Progenitor cell of endocrine pancreas (in vitro differentiated cells): ENCODE measurements around the gene CHPT1. TPM values are rescaled to one million over a fixed set of nuclear protein-coding genes. Genes with fewer than 3 reads are reported as not detected.

Source experiments
- DNase-seq: peaks from one replicate; pipeline ENCODE4 v3.0.0; 2021; ENCODE audit warnings: low spot score; ENCODE audit not compliant: unreplicated experiment
- H3K27ac Mint-ChIP-seq: 2 replicates; pipeline ENCODE4 v1.8.0; 2021; ENCODE audit warnings: mild to moderate bottlenecking, moderate library complexity, mixed read lengths
- H3K27me3 Mint-ChIP-seq: 2 replicates; pipeline ENCODE4 v1.8.0; 2021; ENCODE audit warnings: mixed read lengths
- H3K36me3 Mint-ChIP-seq: 2 replicates; pipeline ENCODE4 v1.8.0; 2022; ENCODE audit warnings: mixed read lengths; ENCODE audit not compliant: insufficient read depth
- H3K4me1 Mint-ChIP-seq: 2 replicates; pipeline ENCODE4 v1.8.0; 2021; ENCODE audit warnings: low read depth, mixed read lengths
- H3K4me3 Mint-ChIP-seq: 2 replicates; pipeline ENCODE4 v1.8.0; 2021; ENCODE audit warnings: low read depth, mild to moderate bottlenecking, moderate library complexity, mixed read lengths
- H3K9me3 Mint-ChIP-seq: 2 replicates; pipeline ENCODE4 v1.8.0; 2021; ENCODE audit warnings: low read depth, mixed read lengths
- CTCF ChIP-seq: fragments of 200-600 bp; sonication (generic); IDR thresholded peaks from one replicate; pipeline ENCODE4 v1.5.0; 2021; ENCODE audit warnings: antibody characterized with exemption, mild to moderate bottlenecking; ENCODE audit not compliant: unreplicated experiment
- total RNA-seq: library from RNA; stranded (reverse); gene quantifications from 2 replicates; pipeline ENCODE4 v1.2.1, GENCODE V29; 2021

The CHPT1 gene
- total RNA-seq, 1 donor from 2014 or later: 15.2 TPM

- Mint-ChIP-seq H3K27me3 (peaks cover 10% of the 10 kb centered on the region), H3K4me1 (no peaks in the 10 kb centered on the region), H3K36me3 (no peaks in the 10 kb centered on the region), H3K27ac (no peak overlapping the region), H3K9me3 (no peaks in the 10 kb centered on the region), H3K4me3 (no peak overlapping the region)
- no peak for DNase-seq
- TF ChIP-seq CTCF: no peak
Observed at GRCh38 chr12:101685092-101685491, 12.3 kb upstream of the CHPT1 start.

GRCh38 chr12:101686176-101686575 lies 11.3 kb upstream of the CHPT1 start:
- Mint-ChIP-seq H3K27me3 (peaks cover 6% of the 10 kb centered on the region), H3K36me3 (no peaks in the 10 kb centered on the region)

GRCh38 chr12:101690544-101691098 lies 6.8 kb upstream of the CHPT1 start:
- Mint-ChIP-seq H3K4me1 (peaks cover 8% of the 10 kb centered on the region), H3K36me3 (no peaks in the 10 kb centered on the region), H3K27me3 (peaks cover 10% of the 10 kb centered on the region), H3K4me3 (no peak overlapping the region), H3K9me3 (no peaks in the 10 kb centered on the region), H3K27ac (no peak overlapping the region)
- no peak for DNase-seq
- TF ChIP-seq CTCF: no peak

More at GRCh38 chr12:101686176-101686575, 11.3 kb upstream of the CHPT1 start:
- no peaks in the 10 kb centered on the region for H3K4me1 Mint-ChIP-seq
- no peak for TF ChIP-seq CTCF
- no peak overlapping the region for H3K4me3 Mint-ChIP-seq
- no peak for DNase-seq
- no peak overlapping the region for H3K27ac Mint-ChIP-seq
- H3K9me3 Mint-ChIP-seq: no peaks in the 10 kb centered on the region

GRCh38 chr12:101691503-101692096 lies 5.8 kb upstream of the CHPT1 start:
- Mint-ChIP-seq H3K27ac (no peak overlapping the region), H3K4me1 (peaks cover 10% of the 10 kb centered on the region), H3K36me3 (no peaks in the 10 kb centered on the region), H3K27me3 (peaks cover 15% of the 10 kb centered on the region), H3K9me3 (no peaks in the 10 kb centered on the region), H3K4me3 (peak overlapping the region; percentile 1)
- no peak for TF ChIP-seq CTCF
- DNase-seq: no peak

GRCh38 chr12:101694297-101694848 lies 3.1 kb upstream of the CHPT1 start:
- H3K27ac Mint-ChIP-seq: no peak overlapping the region

More at GRCh38 chr12:101694297-101694848, 3.1 kb upstream of the CHPT1 start:
- TF ChIP-seq CTCF: no peak
- Mint-ChIP-seq H3K4me3 (no peak overlapping the region), H3K4me1 (peaks cover 21% of the 10 kb centered on the region), H3K36me3 (no peaks in the 10 kb centered on the region), H3K9me3 (no peaks in the 10 kb centered on the region), H3K27me3 (peaks cover 13% of the 10 kb centered on the region)
- no peak for DNase-seq
